PC-9 (cell line): ENCODE results near the gene PCDHB12. TPM values are rescaled to one million over a fixed set of nuclear protein-coding genes. Genes with fewer than 3 reads are reported as not detected.
"Not testable (repeated sequence)": the region's sequence is repeated elsewhere in the genome, so short reads cannot be mapped to it uniquely, and the experiment has no call there.

ENCODE experiments used
- BruUV-seq: library from RNA; stranded (reverse); fragments of 400-500 nt; replicated peaks from 2 replicates; lab custom pipeline; 2021; lab: Mats Ljungman, UMichigan
- CTCF ChIA-PET: fragments of 300-600 bp; sonication (Branson Sonifier 250); formaldehyde crosslinking; loops from one replicate; lab custom pipeline; 2022; ENCODE audit warnings: antibody characterized with exemption; lab: Charles Lee
- POLR2A ChIA-PET: fragments of 300-600 bp; sonication (Branson Sonifier 250); formaldehyde crosslinking; loops from one replicate; lab custom pipeline; 2022; ENCODE audit warnings: antibody characterized with exemption; ENCODE audit not compliant: unreplicated experiment; lab: Charles Lee
- DNase-seq, 2 experiments: peaks; one replicate each; pipeline versions ENCODE4 v3.0.0 to v3.0.0-alpha.2; 2015 to 2022; ENCODE audit warnings: mixed read lengths in 1 of 2
- H2AFZ ChIP-seq: fragments of 200-600 bp; sonication (generic); 2 replicates; pipeline ENCODE4 v1.8.1; 2017; ENCODE audit warnings: antibody characterized with exemption
- H3F3A ChIP-seq: fragments of 200-600 bp; sonication (generic); 2 replicates; pipeline ENCODE4 v1.8.1; 2017; ENCODE audit warnings: antibody characterized with exemption, mild to moderate bottlenecking, low read depth; ENCODE audit not compliant: insufficient read depth
- H3K27ac ChIP-seq: fragments of 200-600 bp; sonication (generic); 2 replicates; pipeline ENCODE4 v1.6.1; 2016; ENCODE audit warnings: mixed run types
- H3K27me3 ChIP-seq: fragments of 200-600 bp; sonication (generic); 2 replicates; pipeline ENCODE4 v1.6.1; 2016; ENCODE audit warnings: low read depth, mixed run types; ENCODE audit not compliant: insufficient read depth
- H3K36me3 ChIP-seq: fragments of 200-600 bp; sonication (generic); 2 replicates; pipeline ENCODE4 v1.6.1; 2016; ENCODE audit warnings: low read depth, mixed run types
- H3K4me1 ChIP-seq: fragments of 200-600 bp; sonication (generic); replicated peaks from 2 replicates; pipeline ENCODE4 v1.6.1; 2016; ENCODE audit warnings: mixed run types; ENCODE audit not compliant: insufficient read depth
- H3K4me2 ChIP-seq: fragments of 200-600 bp; sonication (generic); 2 replicates; pipeline ENCODE4 v1.6.1; 2017; ENCODE audit warnings: mixed run types
- H3K4me3 ChIP-seq: fragments of 200-600 bp; sonication (generic); 2 replicates; pipeline ENCODE4 v1.6.1; 2016; ENCODE audit warnings: mixed run types
- H3K79me2 ChIP-seq: fragments of 200-600 bp; sonication (generic); 2 replicates; pipeline ENCODE4 v1.6.1; 2017; ENCODE audit warnings: low read depth, mixed run types
- H3K9me2 ChIP-seq: fragments of 200-600 bp; sonication (generic); 2 replicates; pipeline ENCODE4 v1.8.1; 2017; ENCODE audit warnings: mild to moderate bottlenecking; ENCODE audit not compliant: insufficient read depth
- H3K9me3 ChIP-seq: fragments of 200-600 bp; sonication (generic); 2 replicates; pipeline ENCODE4 v1.8.1; 2016; ENCODE audit warnings: low read depth; ENCODE audit not compliant: insufficient read depth
- H4K20me1 ChIP-seq: fragments of 200-600 bp; sonication (generic); 2 replicates; pipeline ENCODE4 v1.8.1; 2017; ENCODE audit not compliant: insufficient read depth
- CTCF ChIP-seq: fragments of 200-600 bp; sonication (generic); conservative IDR thresholded peaks from 2 replicates; pipeline ENCODE4 v1.6.1; 2017; ENCODE audit warnings: mixed run types, antibody characterized with exemption, mild to moderate bottlenecking, moderate library complexity
- EZH2 ChIP-seq: fragments of 200-600 bp; sonication (generic); IDR thresholded peaks from 2 replicates; pipeline ENCODE4 v1.8.0; 2017; ENCODE audit warnings: antibody characterized with exemption, low read depth
- intact Hi-C: fragments of 100-400 bp; cut with micrococcal nuclease; formaldehyde crosslinking; loops from one replicate; pipeline ENCODE4 v1.10.0; 2022; ENCODE audit not compliant: unreplicated experiment
- total RNA-seq: library from RNA; stranded (reverse); gene quantifications from 2 replicates; pipeline ENCODE4 v1.2.3, GENCODE V29; 2021

Gene PCDHB12
- total RNA-seq, 1 experiment from 2014 or later = not detected

GRCh38 chr5:141180313-141180712 lies 28.2 kb upstream of the PCDHB12 start:
- Histone ChIP-seq H3F3A (no peaks in the 10 kb centered on the region), H3K9me2 (no peaks in the 10 kb centered on the region), H3K27ac (no peak overlapping the region), H3K4me1 (no peaks in the 10 kb centered on the region), H3K4me3 (no peak overlapping the region), H3K79me2 (no peaks in the 10 kb centered on the region), H3K9me3 (peaks cover 2% of the 10 kb centered on the region; the same call in 1 of the 2 replicates), H3K36me3 (no peaks in the 10 kb centered on the region), H2AFZ (no peak overlapping the region), H3K4me2 (no peak overlapping the region), H4K20me1 (no peaks in the 10 kb centered on the region), H3K27me3 (no peaks in the 10 kb centered on the region)
- no peak for DNase-seq
- no TSS peak for BruUV-seq
- ChIA-PET POLR2A (no interaction called here), CTCF (no interaction called here)
- TF ChIP-seq CTCF = no peak
- no peak for TF ChIP-seq EZH2
- intact Hi-C loops = loop anchor here (10.0 kb wide), 1 partner anchor 96 kb away; no protein-coding TSS in a partner anchor

- no peaks in the 10 kb centered on the region for H4K20me1 ChIP-seq
- H3K27me3 ChIP-seq = no peaks in the 10 kb centered on the region
- CTCF ChIA-PET = no interaction called here
- no peaks in the 10 kb centered on the region for H3K36me3 ChIP-seq
- POLR2A ChIA-PET = no interaction called here
- H3K9me3 ChIP-seq = no peaks in the 10 kb centered on the region
- H3K4me2 ChIP-seq = no peak within 1 kb of the TSS
- H3K4me3 ChIP-seq = no peak within 1 kb of the TSS
- no TSS peak for BruUV-seq
- H2AFZ ChIP-seq = no peak within 1 kb of the TSS
- H3F3A ChIP-seq = no peaks in the 10 kb centered on the region
- no peaks in the 10 kb centered on the region for H3K79me2 ChIP-seq
- no peak for TF ChIP-seq EZH2
- TF ChIP-seq CTCF = peak; percentile 40; the same call in 1 of the 2 replicates
- intact Hi-C loops = loop anchor here (10.0 kb wide), 1 partner anchor 97 kb away; no protein-coding TSS in a partner anchor
- H3K4me1 ChIP-seq = no peaks in the 10 kb centered on the region
- H3K27ac ChIP-seq = no peak within 1 kb of the TSS
- no peaks in the 10 kb centered on the region for H3K9me2 ChIP-seq
- peak in 1 of 2 experiments; percentile 19 for DNase-seq
These were observed 26.3 kb upstream of the PCDHB12 start, which contains the start of gene PCDHB16 for GRCh38 chr5:141182248-141182647. TSS of gene PCDHB16 (plus strand) at chr5:141182387. CDS start at chr5:141182560, 173 bp downstream.

GRCh38 chr5:141184117-141184855 lies 24.2 kb upstream of the PCDHB12 start:
- H3K9me3 ChIP-seq, H3K4me2 ChIP-seq, POLR2A ChIA-PET, H3F3A ChIP-seq, H3K4me3 ChIP-seq, BruUV-seq, H3K4me1 ChIP-seq, H2AFZ ChIP-seq, H4K20me1 ChIP-seq, CTCF ChIA-PET, DNase-seq, H3K27me3 ChIP-seq, H3K27ac ChIP-seq, H3K79me2 ChIP-seq, H3K36me3 ChIP-seq, H3K9me2 ChIP-seq: not testable (repeated sequence)
- intact Hi-C loops = loop anchor here (10.0 kb wide), 1 partner anchor 99 kb away; no protein-coding TSS in a partner anchor
